Liver (tissue), 3 donors: ENCODE measurements around the gene ADAMTS2.

ENCODE experiments used
- CTCF ChIP-seq: fragments of 150-350 bp; IDR thresholded peaks from 2 replicates; pipeline ENCODE4 v1.5.1; 2017; ENCODE audit warnings: improper control_type of control experiment, low read depth, low read length; ENCODE audit not compliant: missing input control
- EGR1 ChIP-seq, 2 donors: IDR thresholded peaks; 2 replicates each; pipeline ENCODE4 v1.6.1; 2016 to 2018; ENCODE audit warnings: antibody characterized with exemption in 2 of 2, low read depth in 2 of 2
- MAX ChIP-seq: IDR thresholded peaks from 2 replicates; pipeline ENCODE4 v1.6.1; 2016; ENCODE audit warnings: antibody characterized with exemption
- donor health status: healthy.
- donor health status: healthy.

- TF ChIP-seq CTCF (no peak), MAX (no peak), EGR1 (IDR thresholded peaks at IDR 0.05; ENCODE audit: low read depth in 2 of 2) (no peak)
Observed at GRCh38 chr5:179204572-179204971, 140.7 kb downstream of the ADAMTS2 start.
